K562 (cell line): ENCODE results near the gene CACYBP. TPM values are rescaled to one million over a fixed set of nuclear protein-coding genes. Genes with fewer than 3 reads are reported as not detected.

ENCODE experiments used
- ATAC-seq: fragments of 200-7000 bp; cut with Tn5 transposase; 3 replicates; pipeline ENCODE4 v1.9.1; 2020; ENCODE audit warnings: moderate library complexity
- BruUV-seq: library from RNA; stranded (reverse); fragments of 400-500 nt; replicated peaks from 2 replicates; lab custom pipeline; 2021; lab: Mats Ljungman, UMichigan
- CTCF ChIA-PET: fragments of 300-600 bp; formaldehyde crosslinking; extraction: SDS; loops from one replicate; lab custom pipeline; 2021; ENCODE audit warnings: low intra/inter-chr PET ratio; lab: Yijun Ruan, JAX
- POLR2A ChIA-PET: fragments of 300-600, 350-650 bp; sonication (Branson Sonifier 250); formaldehyde crosslinking; extraction: SDS; loops from one replicate; lab custom pipeline; 2021; ENCODE audit warnings: antibody characterized with exemption, inconsistent platforms; lab: Yijun Ruan, JAX
- DNase-seq, 4 experiments: peaks; one replicate each; pipeline versions ENCODE4 v3.0.0 to v3.0.0-alpha.2; 2011 to 2018; ENCODE audit warnings: low spot score in 3 of 4, mixed read lengths in 3 of 4; ENCODE audit errors: extremely low read depth in 1 of 4
- FAIRE-seq: peaks from 2 replicates; lab custom pipeline; 2011; peaks lifted over from hg19 to GRCh38; lab: Jason Lieb, UNC
- H2AFZ ChIP-seq: 2 replicates; pipeline ENCODE4 v1.6.0; 2011; ENCODE audit warnings: low read depth, low read length, control low read depth, inconsistent platforms
- H3K27ac ChIP-seq: fragments of 200-600 bp; 3 replicates; pipeline ENCODE4 v1.8.0; 2011; ENCODE audit warnings: low read depth, mild to moderate bottlenecking, control low read depth, inconsistent platforms, low read length, moderate library complexity, mixed read lengths; ENCODE audit errors: extremely low read depth
- H3K27me3 ChIP-seq, 2 experiments: fragments of 300-600 bp in 1 of 2; 2 replicates in 1 of 2; 3 replicates in 1 of 2; pipeline versions ENCODE4 v1.6.0 to v1.8.0; 2011; ENCODE audit warnings: inconsistent platforms in 2 of 2, low read length in 2 of 2, mild to moderate bottlenecking in 1 of 2, mixed read lengths in 1 of 2, moderate library complexity in 1 of 2; ENCODE audit not compliant: control insufficient read depth in 2 of 2, insufficient read depth in 2 of 2
- H3K36me3 ChIP-seq: fragments of 300-600 bp; 3 replicates; pipeline ENCODE4 v1.8.0; 2011; ENCODE audit warnings: mild to moderate bottlenecking, low read length, inconsistent platforms; ENCODE audit not compliant: control insufficient read depth, insufficient read depth
- H3K4me1 ChIP-seq, 2 experiments: fragments of 200-600 bp in 1 of 2; replicated peaks in 1 of 2; 2 replicates in 1 of 2; 3 replicates in 1 of 2; pipeline versions ENCODE4 v1.5.1 to v1.8.0; 2011; ENCODE audit warnings: inconsistent platforms in 2 of 2, low read length in 2 of 2, mild to moderate bottlenecking in 1 of 2, mixed read lengths in 1 of 2, moderate library complexity in 1 of 2; ENCODE audit not compliant: control insufficient read depth in 2 of 2, insufficient read depth in 2 of 2
- H3K4me2 ChIP-seq: 2 replicates; pipeline ENCODE4 v1.6.1; 2011; ENCODE audit warnings: low read length, control low read depth, inconsistent platforms, mixed read lengths; ENCODE audit not compliant: insufficient read depth
- H3K4me3 ChIP-seq: fragments of 200-600 bp; sonication (generic), shearing (Covaris generic); 2 replicates; pipeline ENCODE4 v1.5.1; 2016; ENCODE audit warnings: control low read depth, inconsistent platforms
- H3K79me2 ChIP-seq: fragments of 200-600 bp; 3 replicates; pipeline ENCODE4 v1.8.0; 2011; ENCODE audit warnings: low read length, inconsistent platforms; ENCODE audit not compliant: control insufficient read depth, insufficient read depth
- H3K9ac ChIP-seq, 2 experiments: 2 replicates each; pipeline versions ENCODE4 v1.6.0 to v1.6.1; 2011; ENCODE audit warnings: low read depth in 2 of 2, low read length in 2 of 2, control low read depth in 1 of 2, inconsistent platforms in 1 of 2, mild to moderate bottlenecking in 1 of 2, mixed read lengths in 1 of 2; ENCODE audit not compliant: insufficient read depth in 1 of 2
- H3K9me1 ChIP-seq: one replicate; pipeline ENCODE4 v1.6.0; 2011; ENCODE audit warnings: inconsistent platforms, mild to moderate bottlenecking, low read length, moderate library complexity; ENCODE audit not compliant: control insufficient read depth, insufficient read depth
- H3K9me3 ChIP-seq: replicated peaks from 2 replicates; pipeline ENCODE4 v1.5.1; 2011; ENCODE audit warnings: low read depth, low read length, inconsistent platforms; ENCODE audit not compliant: control insufficient read depth, insufficient read depth
- H4K20me1 ChIP-seq: replicated peaks from 2 replicates; pipeline ENCODE4 v1.6.1; 2011; ENCODE audit warnings: low read length, inconsistent platforms, mixed read lengths; ENCODE audit not compliant: control insufficient read depth, insufficient read depth
- ATF1 ChIP-seq, 2 experiments: fragments of 450-650 bp in 1 of 2; IDR thresholded peaks; 2 replicates each; pipeline ENCODE4 v1.6.1; 2016; ENCODE audit warnings: missing compliant biosample characterization in 1 of 2, missing genetic modification characterization in 1 of 2
- C11orf30 ChIP-seq: fragments of 450-650 bp; IDR thresholded peaks from 2 replicates; pipeline ENCODE4 v1.6.1; 2016; ENCODE audit warnings: low read depth, mild to moderate bottlenecking
- DPF2 ChIP-seq: fragments of 450-650 bp; IDR thresholded peaks from 2 replicates; pipeline ENCODE4 v1.6.1; 2016
- FOXA3 ChIP-seq, 2 experiments: fragments of 450-650 bp in 1 of 2; sonication (generic) in 1 of 2; formaldehyde crosslinking; IDR thresholded peaks in 1 of 2; conservative IDR thresholded peaks in 1 of 2; 2 replicates each; pipeline versions ENCODE4 v1.4.0 to v1.8.0; 2020 to 2022; ENCODE audit warnings: mild to moderate bottlenecking in 2 of 2, missing genetic modification reagents in 1 of 2
- GTF2E2 ChIP-seq: fragments of 200-800 bp; sonication (Bioruptor generic); IDR thresholded peaks from 2 replicates; pipeline ENCODE4 v1.6.1; 2016; ENCODE audit warnings: missing genetic modification characterization, missing compliant biosample characterization
- HEY1 ChIP-seq: fragments of 250-450 bp; sonication (Bioruptor Pico); IDR thresholded peaks from 2 replicates; pipeline ENCODE4 v1.5.0; 2020; ENCODE audit warnings: mild to moderate bottlenecking, moderate library complexity, borderline replicate concordance
- HIVEP1 ChIP-seq: fragments of 250-450 bp; sonication (Bioruptor Pico); IDR thresholded peaks from 2 replicates; pipeline ENCODE4 v1.4.0; 2020; ENCODE audit warnings: mild to moderate bottlenecking
- KLF16 ChIP-seq: IDR thresholded peaks from 2 replicates; pipeline ENCODE4 v1.6.1; 2016; ENCODE audit warnings: antibody characterized with exemption
- LEF1 ChIP-seq: fragments of 450-650 bp; IDR thresholded peaks from 2 replicates; pipeline ENCODE4 v1.6.1; 2016; ENCODE audit warnings: mild to moderate bottlenecking
- TARDBP ChIP-seq: fragments of 450-650 bp; IDR thresholded peaks from 2 replicates; pipeline ENCODE4 v1.6.1; 2016
- TBL1XR1 ChIP-seq, 2 experiments: IDR thresholded peaks; 2 replicates each; pipeline ENCODE4 v1.6.1; 2012; ENCODE audit warnings: improper control_type of control experiment in 2 of 2, low read length in 2 of 2, mild to moderate bottlenecking in 1 of 2
- ZFP30 ChIP-seq: fragments of 250-450 bp; sonication (Bioruptor Pico); IDR thresholded peaks from 2 replicates; pipeline ENCODE4 v1.8.0; 2022; ENCODE audit warnings: moderate library complexity, mild to moderate bottlenecking, inconsistent platforms, borderline replicate concordance
- ZFX ChIP-seq: sonication (generic); formaldehyde crosslinking; IDR thresholded peaks from 2 replicates; pipeline ENCODE4 v1.8.0; 2022; ENCODE audit warnings: mild to moderate bottlenecking, missing genetic modification reagents, moderate library complexity
- ZNF197 ChIP-seq: fragments of 200-800 bp; sonication (Bioruptor generic); IDR thresholded peaks from 2 replicates; pipeline ENCODE4 v1.6.1; 2016; ENCODE audit warnings: low read depth, missing genetic modification characterization, missing compliant biosample characterization
- ZNF239 ChIP-seq: fragments of 250-450 bp; sonication (Bioruptor Pico); IDR thresholded peaks from 2 replicates; pipeline ENCODE4 v1.4.0; 2020; ENCODE audit warnings: mild to moderate bottlenecking
- ZNF644 ChIP-seq: fragments of 200-800 bp; sonication (Bioruptor generic); IDR thresholded peaks from 2 replicates; pipeline ENCODE4 v1.6.1; 2016; ENCODE audit warnings: low read depth, missing genetic modification characterization, missing compliant biosample characterization
- ZNF696 ChIP-seq: fragments of 250-450 bp; sonication (Bioruptor Pico); conservative IDR thresholded peaks from 2 replicates; pipeline ENCODE4 v1.4.0; 2020; ENCODE audit warnings: mild to moderate bottlenecking, moderate library complexity
- in situ Hi-C: fragments of 300-500 bp; cut with MboI; formaldehyde crosslinking; loops from 4 replicates; pipeline ENCODE4 v1.15.0; 2018; ENCODE audit warnings: inconsistent platforms, mixed read lengths
- intact Hi-C: fragments of 100-400 bp; cut with micrococcal nuclease; formaldehyde crosslinking; loops from 2 replicates; pipeline ENCODE4 v1.14.2; 2022
- polyA plus RNA-seq, 8 experiments: library from polyadenylated mRNA; depleted of rRNA in 4 of 8; stranded (reverse) in 5 of 8; unstranded in 3 of 8; fragments of >200 nt; fragmentation: Nextera tagmentation in 2 of 8; fragmentation: Illumina TruSeq in 1 of 8; extraction: Ambion mirVana in 2 of 8; extraction: Trizol in 1 of 8; gene quantifications; 2 replicates each; pipeline versions ENCODE4 v1.2.1 to v1.2.3, GENCODE V29; 2011 to 2014; ENCODE audit warnings: inconsistent platforms in 1 of 8, missing spikeins in 1 of 8
- total RNA-seq, 7 experiments: library from RNA; depleted of rRNA in 6 of 7; stranded (reverse); fragments of >200 nt in 6 of 7; fragmentation: Illumina TruSeq in 2 of 7; extraction: Trizol in 2 of 7; gene quantifications; 2 replicates each; pipeline versions ENCODE4 v1.2.1 to v1.2.3, GENCODE V29; 2011 to 2021; ENCODE audit warnings: low replicate concordance in 1 of 7
- TF ChIP-seq, protein P1 (sequence below): sonication (generic); IDR thresholded peaks from 2 replicates; pipeline ENCODE4 v1.6.1; 2016
- TF ChIP-seq, protein P2 (sequence below): fragments of 450-650 bp; IDR thresholded peaks from 2 replicates; pipeline ENCODE4 v1.7.1; 2018; ENCODE audit warnings: mild to moderate bottlenecking, low read depth; ENCODE audit not compliant: partially characterized antibody
- TF ChIP-seq, protein P3 (sequence below): fragments of 250-450 bp; sonication (Bioruptor Pico); IDR thresholded peaks from 2 replicates; pipeline ENCODE4 v1.8.0; 2021; ENCODE audit warnings: mild to moderate bottlenecking, moderate library complexity

The CACYBP gene
- total and polyA plus RNA-seq, 9 of the 15 experiments (the other 6 are each of a cell fraction or from before 2014, with no cell fraction given): 147 to 1,576 (median 488) TPM

DNA sequence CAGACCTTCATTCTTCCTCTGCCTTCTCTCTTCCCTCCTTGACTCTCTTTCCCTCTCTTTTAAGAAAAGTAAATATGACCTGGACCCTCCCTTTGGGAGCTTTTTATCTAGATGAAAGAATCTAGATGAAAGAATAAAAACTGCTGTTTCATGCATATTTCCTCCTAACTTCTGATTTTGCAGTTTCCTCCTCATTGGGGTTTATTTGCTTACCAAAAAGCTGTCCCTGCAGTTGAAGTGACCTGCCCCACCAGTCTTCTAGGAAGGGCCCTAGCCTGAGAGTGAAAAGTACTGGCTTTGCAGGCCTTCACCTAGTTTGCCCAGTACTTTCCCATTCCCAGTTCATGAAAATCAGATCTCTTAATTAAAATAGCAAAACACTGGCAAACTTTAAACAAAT, 28.3 kb upstream of the CACYBP start:
- CTCF ChIA-PET: no interaction called here
- Histone ChIP-seq H3K27ac (peak overlapping the region; percentile 2; the same call in 2 of the 3 replicates), H3K36me3 (peaks cover 18% of the 10 kb centered on the region), H3K9me3 (no peaks in the 10 kb centered on the region), H3K27me3 (no peaks in the 10 kb centered on the region), H3K9ac (no peak overlapping the region), H3K4me1 (peaks cover 0 to 36% of the 10 kb centered on the region in 2 experiments; a peak in 3 of 5 replicates), H3K9me1 (no peaks in the 10 kb centered on the region), H3K79me2 (peaks cover 2% of the 10 kb centered on the region; the same call in 1 of the 3 replicates), H3K4me3 (no peak overlapping the region), H4K20me1 (no peaks in the 10 kb centered on the region), H2AFZ (no peak overlapping the region), H3K4me2 (no peak overlapping the region; the same call in 1 of the 2 replicates)
- POLR2A ChIA-PET: interaction anchor here (0.7 to 1.7 kb wide), 4 partner anchors 9 to 28 kb away, joined by 3 to 5 read pairs (median 4); no protein-coding TSS in a partner anchor
- intact Hi-C loops: no loop called here
- no peak for DNase-seq
- no peak for FAIRE-seq
- BruUV-seq: no TSS peak
- 0 out of 3 replicates have a peak, but pooled peaks have one; percentile 13 for ATAC-seq
- in situ Hi-C loops: no loop called here
- TF ChIP-seq ATF1 (CRISPR knock-in tag; IDR thresholded peaks at IDR 0.05): no peak
- TF ChIP-seq ATF1 (tag; IDR thresholded peaks at IDR 0.05): no peak
- no peak for TF ChIP-seq HEY1
- no peak for TF ChIP-seq GTF2E2
- peak; percentile 27; the same call in 1 of the 2 replicates for TF ChIP-seq DPF2
- TF ChIP-seq, protein P1, sequence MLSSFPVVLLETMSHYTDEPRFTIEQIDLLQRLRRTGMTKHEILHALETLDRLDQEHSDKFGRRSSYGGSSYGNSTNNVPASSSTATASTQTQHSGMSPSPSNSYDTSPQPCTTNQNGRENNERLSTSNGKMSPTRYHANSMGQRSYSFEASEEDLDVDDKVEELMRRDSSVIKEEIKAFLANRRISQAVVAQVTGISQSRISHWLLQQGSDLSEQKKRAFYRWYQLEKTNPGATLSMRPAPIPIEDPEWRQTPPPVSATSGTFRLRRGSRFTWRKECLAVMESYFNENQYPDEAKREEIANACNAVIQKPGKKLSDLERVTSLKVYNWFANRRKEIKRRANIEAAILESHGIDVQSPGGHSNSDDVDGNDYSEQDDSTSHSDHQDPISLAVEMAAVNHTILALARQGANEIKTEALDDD: no peak
- no peak for TF ChIP-seq ZNF696
- no peak for TF ChIP-seq TARDBP
- TF ChIP-seq ZNF197 (CRISPR knock-in tag): no peak
- TF ChIP-seq, protein P2, sequence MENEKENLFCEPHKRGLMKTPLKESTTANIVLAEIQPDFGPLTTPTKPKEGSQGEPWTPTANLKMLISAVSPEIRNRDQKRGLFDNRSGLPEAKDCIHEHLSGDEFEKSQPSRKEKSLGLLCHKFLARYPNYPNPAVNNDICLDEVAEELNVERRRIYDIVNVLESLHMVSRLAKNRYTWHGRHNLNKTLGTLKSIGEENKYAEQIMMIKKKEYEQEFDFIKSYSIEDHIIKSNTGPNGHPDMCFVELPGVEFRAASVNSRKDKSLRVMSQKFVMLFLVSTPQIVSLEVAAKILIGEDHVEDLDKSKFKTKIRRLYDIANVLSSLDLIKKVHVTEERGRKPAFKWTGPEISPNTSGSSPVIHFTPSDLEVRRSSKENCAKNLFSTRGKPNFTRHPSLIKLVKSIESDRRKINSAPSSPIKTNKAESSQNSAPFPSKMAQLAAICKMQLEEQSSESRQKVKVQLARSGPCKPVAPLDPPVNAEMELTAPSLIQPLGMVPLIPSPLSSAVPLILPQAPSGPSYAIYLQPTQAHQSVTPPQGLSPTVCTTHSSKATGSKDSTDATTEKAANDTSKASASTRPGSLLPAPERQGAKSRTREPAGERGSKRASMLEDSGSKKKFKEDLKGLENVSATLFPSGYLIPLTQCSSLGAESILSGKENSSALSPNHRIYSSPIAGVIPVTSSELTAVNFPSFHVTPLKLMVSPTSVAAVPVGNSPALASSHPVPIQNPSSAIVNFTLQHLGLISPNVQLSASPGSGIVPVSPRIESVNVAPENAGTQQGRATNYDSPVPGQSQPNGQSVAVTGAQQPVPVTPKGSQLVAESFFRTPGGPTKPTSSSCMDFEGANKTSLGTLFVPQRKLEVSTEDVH: no peak
- TF ChIP-seq, protein P3, sequence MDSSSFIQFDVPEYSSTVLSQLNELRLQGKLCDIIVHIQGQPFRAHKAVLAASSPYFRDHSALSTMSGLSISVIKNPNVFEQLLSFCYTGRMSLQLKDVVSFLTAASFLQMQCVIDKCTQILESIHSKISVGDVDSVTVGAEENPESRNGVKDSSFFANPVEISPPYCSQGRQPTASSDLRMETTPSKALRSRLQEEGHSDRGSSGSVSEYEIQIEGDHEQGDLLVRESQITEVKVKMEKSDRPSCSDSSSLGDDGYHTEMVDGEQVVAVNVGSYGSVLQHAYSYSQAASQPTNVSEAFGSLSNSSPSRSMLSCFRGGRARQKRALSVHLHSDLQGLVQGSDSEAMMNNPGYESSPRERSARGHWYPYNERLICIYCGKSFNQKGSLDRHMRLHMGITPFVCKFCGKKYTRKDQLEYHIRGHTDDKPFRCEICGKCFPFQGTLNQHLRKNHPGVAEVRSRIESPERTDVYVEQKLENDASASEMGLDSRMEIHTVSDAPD (CRISPR knock-in tag): no peak
- no peak for TF ChIP-seq ZNF239 (CRISPR knock-in tag)
- no peak for TF ChIP-seq KLF16
- TF ChIP-seq HIVEP1 (CRISPR knock-in tag): no peak
- 0 out of 2 replicates have a peak, but pooled peaks have one; percentile 17 for TF ChIP-seq ZFX (CRISPR knock-in tag)
- no peak for TF ChIP-seq TBL1XR1 (IDR thresholded peaks at IDR 0.05; ENCODE audit: low read length in 2 of 2)
- no peak for TF ChIP-seq ZFP30 (CRISPR knock-in tag)
- peak; percentile 80 for TF ChIP-seq C11orf30
- peak in 1 of 2 experiments; percentile 60; a peak in 2 of 4 replicates for TF ChIP-seq FOXA3 (CRISPR knock-in tag; conservative IDR thresholded peaks at IDR 0.05 in 1 of 2, IDR thresholded peaks at IDR 0.05 in 1 of 2)
- no peak for TF ChIP-seq ZNF644 (tag)
- TF ChIP-seq LEF1: 0 out of 2 replicates have a peak, but pooled peaks have one; percentile 42
